SK-N-SH treated with all-trans-retinoic acid at 6 μM for 48 hours (cell line): Measurements from ENCODE around the gene PARD3.

Experiments used
- ATAC-seq: fragments of 200-7000 bp; cut with Tn5 transposase; 3 replicates; pipeline ENCODE4 v1.9.1; 2020; ENCODE audit warnings: mild to moderate bottlenecking, moderate library complexity
- ARNTL ChIP-seq: fragments of 450-650 bp; formaldehyde crosslinking; IDR thresholded peaks from 2 replicates; pipeline ENCODE4 v1.5.0; 2020; ENCODE audit warnings: low read depth, mild to moderate bottlenecking, moderate library complexity, borderline replicate concordance
- BACH2 ChIP-seq: fragments of 250-450 bp; sonication (Bioruptor Pico); IDR thresholded peaks from 2 replicates; pipeline ENCODE4 v1.9.0; 2021; ENCODE audit warnings: mild to moderate bottlenecking, borderline replicate concordance
- CREB5 ChIP-seq: fragments of 250-450 bp; sonication (Bioruptor Pico); IDR thresholded peaks from 2 replicates; pipeline ENCODE4 v1.5.1; 2020; ENCODE audit warnings: low read depth, mild to moderate bottlenecking, moderate library complexity
- CSDC2 ChIP-seq: fragments of 250-450 bp; sonication (Bioruptor Pico); IDR thresholded peaks from 2 replicates; pipeline ENCODE4 v1.5.0; 2020; ENCODE audit warnings: mild to moderate bottlenecking, moderate library complexity
- CSRNP3 ChIP-seq: fragments of 250-450 bp; sonication (Bioruptor Pico); IDR thresholded peaks from 2 replicates; pipeline ENCODE4 v1.5.1; 2021; ENCODE audit warnings: mild to moderate bottlenecking, moderate library complexity
- GLIS3 ChIP-seq: fragments of 250-450 bp; sonication (Bioruptor Pico); IDR thresholded peaks from 2 replicates; pipeline ENCODE4 v1.5.0; 2020; ENCODE audit warnings: mild to moderate bottlenecking, moderate library complexity
- ISL1 ChIP-seq: fragments of 250-450 bp; sonication (Bioruptor Pico); IDR thresholded peaks from 2 replicates; pipeline ENCODE4 v2.1.2; 2022; ENCODE audit warnings: mild to moderate bottlenecking, moderate library complexity
- OSR1 ChIP-seq: fragments of 250-450 bp; sonication (Bioruptor Pico); IDR thresholded peaks from 2 replicates; pipeline ENCODE4 v1.8.0; 2022; ENCODE audit warnings: moderate library complexity, mild to moderate bottlenecking, inconsistent platforms
- PATZ1 ChIP-seq: fragments of 250-450 bp; sonication (Bioruptor Pico); IDR thresholded peaks from 2 replicates; pipeline ENCODE4 v1.8.0; 2020; ENCODE audit warnings: mild to moderate bottlenecking, moderate library complexity, borderline replicate concordance
- POU6F1 ChIP-seq: fragments of 250-450 bp; sonication (Bioruptor Pico); IDR thresholded peaks from 2 replicates; pipeline ENCODE4 v1.8.0; 2021; ENCODE audit warnings: low read depth, mild to moderate bottlenecking, moderate library complexity, borderline replicate concordance
- PPARA ChIP-seq: fragments of 250-450 bp; sonication (Bioruptor Pico); IDR thresholded peaks from 2 replicates; pipeline ENCODE4 v1.5.0; 2020; ENCODE audit warnings: mild to moderate bottlenecking, borderline replicate concordance
- RARB ChIP-seq: fragments of 250-450 bp; sonication (Bioruptor Pico); IDR thresholded peaks from 2 replicates; pipeline ENCODE4 v1.8.0; 2021; ENCODE audit warnings: mild to moderate bottlenecking, moderate library complexity
- SNAI2 ChIP-seq: fragments of 250-450 bp; sonication (Bioruptor Pico); IDR thresholded peaks from 2 replicates; pipeline ENCODE4 v1.5.0; 2020; ENCODE audit warnings: mild to moderate bottlenecking, moderate library complexity
- TCF4 ChIP-seq: fragments of 250-450 bp; sonication (Bioruptor Pico); IDR thresholded peaks from 2 replicates; pipeline ENCODE4 v1.8.0; 2021; ENCODE audit warnings: mild to moderate bottlenecking, moderate library complexity, borderline replicate concordance
- TSHZ2 ChIP-seq: fragments of 250-450 bp; sonication (Bioruptor Pico); IDR thresholded peaks from 2 replicates; pipeline ENCODE4 v1.5.0; 2020; ENCODE audit warnings: mild to moderate bottlenecking, moderate library complexity
- ZC3H10 ChIP-seq: fragments of 250-450 bp; sonication (Bioruptor Pico); IDR thresholded peaks from 2 replicates; pipeline ENCODE4 v1.5.1; 2021; ENCODE audit warnings: mild to moderate bottlenecking, moderate library complexity
- ZFP3 ChIP-seq: fragments of 250-450 bp; sonication (Bioruptor Pico); IDR thresholded peaks from 2 replicates; pipeline ENCODE4 v1.5.0; 2020; ENCODE audit warnings: mild to moderate bottlenecking, moderate library complexity
- ZFP30 ChIP-seq: fragments of 450-650 bp; formaldehyde crosslinking; IDR thresholded peaks from 2 replicates; pipeline ENCODE4 v1.5.0; 2022; ENCODE audit warnings: mild to moderate bottlenecking, moderate library complexity
- ZNF565 ChIP-seq: fragments of 450-650 bp; formaldehyde crosslinking; conservative IDR thresholded peaks from 2 replicates; pipeline ENCODE4 v1.5.0; 2020; ENCODE audit warnings: low read depth, mild to moderate bottlenecking, moderate library complexity
- ZNF70 ChIP-seq: fragments of 450-650 bp; formaldehyde crosslinking; IDR thresholded peaks from 2 replicates; pipeline ENCODE4 v1.5.0; 2020; ENCODE audit warnings: mild to moderate bottlenecking, moderate library complexity
- ZNF8 ChIP-seq: fragments of 450-650 bp; formaldehyde crosslinking; IDR thresholded peaks from 2 replicates; pipeline ENCODE4 v1.5.0; 2020; ENCODE audit warnings: mild to moderate bottlenecking, moderate library complexity

PARD3 gene

GRCh38 chr10:34537629-34538231, 277.4 kb downstream of the PARD3 start:
- TF ChIP-seq ZFP3 (CRISPR knock-in tag) (no peak), ZNF70 (no peak), SNAI2 (CRISPR knock-in tag) (no peak), ZNF8 (no peak), ZFP30 (no peak), ARNTL (no peak), TSHZ2 (no peak), CSRNP3 (no peak), ISL1 (no peak), RARB (CRISPR knock-in tag) (no peak), CREB5 (CRISPR knock-in tag) (no peak), TCF4 (CRISPR knock-in tag) (no peak), CSDC2 (CRISPR knock-in tag) (no peak)
- no peak for ATAC-seq

GRCh38 chr10:34535872-34536271, 279.2 kb downstream of the PARD3 start:
- no peak for TF ChIP-seq ZNF70
- TF ChIP-seq POU6F1 (CRISPR knock-in tag): no peak
- no peak for TF ChIP-seq ARNTL
- TF ChIP-seq OSR1 (CRISPR knock-in tag): no peak
- TF ChIP-seq ISL1: no peak
- TF ChIP-seq SNAI2 (CRISPR knock-in tag): no peak
- TF ChIP-seq ZFP30: no peak
- no peak for TF ChIP-seq TCF4 (CRISPR knock-in tag)
- TF ChIP-seq PATZ1 (CRISPR knock-in tag): no peak
- TF ChIP-seq ZC3H10 (CRISPR knock-in tag): no peak
- no peak for TF ChIP-seq ZNF565 (CRISPR knock-in tag)
- no peak for TF ChIP-seq CSRNP3
- no peak for TF ChIP-seq RARB (CRISPR knock-in tag)
- TF ChIP-seq GLIS3 (CRISPR knock-in tag): no peak
- TF ChIP-seq BACH2 (CRISPR knock-in tag): no peak
- no peak for TF ChIP-seq PPARA (CRISPR knock-in tag)
- no peak for TF ChIP-seq ZFP3 (CRISPR knock-in tag)
- no peak for TF ChIP-seq CSDC2 (CRISPR knock-in tag)
- no peak for TF ChIP-seq TSHZ2
- no peak for ATAC-seq
